GM20431 (cell line): ENCODE results near the gene SCUBE2.

ENCODE experiments used
- in situ Hi-C: fragments of 300-500 bp; cut with MseI, MboI; formaldehyde crosslinking; loops from one replicate; pipeline ENCODE4 v1.15.0; 2020; ENCODE audit warnings: low sequenced_read_pairs; ENCODE audit not compliant: unreplicated experiment

SCUBE2 gene

DNA sequence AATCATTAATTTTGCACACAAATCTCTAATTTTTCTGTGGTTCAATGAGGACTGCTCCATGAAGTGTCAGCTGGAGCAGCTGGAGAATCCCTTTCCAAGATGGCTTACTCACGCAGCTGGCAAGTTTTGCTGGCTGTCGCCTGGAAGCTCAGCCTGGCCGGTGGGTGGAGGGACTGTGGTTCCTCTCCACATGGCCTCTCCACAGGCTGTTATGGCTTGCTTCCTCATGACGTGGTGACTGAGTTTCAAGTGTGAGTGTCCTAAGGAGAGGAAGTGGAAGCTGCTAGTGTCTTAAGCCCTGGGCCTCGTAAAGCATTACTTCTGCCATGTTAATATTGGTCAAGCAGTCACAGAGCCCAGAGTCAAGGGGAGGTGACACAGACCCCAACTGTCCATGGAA lies 73.6 kb downstream of the SCUBE2 start:
- in situ Hi-C loops, result loop anchor here (10.0 to 25.0 kb wide), 2 partner anchors 117 to 495 kb away; no protein-coding TSS in a partner anchor

DNA sequence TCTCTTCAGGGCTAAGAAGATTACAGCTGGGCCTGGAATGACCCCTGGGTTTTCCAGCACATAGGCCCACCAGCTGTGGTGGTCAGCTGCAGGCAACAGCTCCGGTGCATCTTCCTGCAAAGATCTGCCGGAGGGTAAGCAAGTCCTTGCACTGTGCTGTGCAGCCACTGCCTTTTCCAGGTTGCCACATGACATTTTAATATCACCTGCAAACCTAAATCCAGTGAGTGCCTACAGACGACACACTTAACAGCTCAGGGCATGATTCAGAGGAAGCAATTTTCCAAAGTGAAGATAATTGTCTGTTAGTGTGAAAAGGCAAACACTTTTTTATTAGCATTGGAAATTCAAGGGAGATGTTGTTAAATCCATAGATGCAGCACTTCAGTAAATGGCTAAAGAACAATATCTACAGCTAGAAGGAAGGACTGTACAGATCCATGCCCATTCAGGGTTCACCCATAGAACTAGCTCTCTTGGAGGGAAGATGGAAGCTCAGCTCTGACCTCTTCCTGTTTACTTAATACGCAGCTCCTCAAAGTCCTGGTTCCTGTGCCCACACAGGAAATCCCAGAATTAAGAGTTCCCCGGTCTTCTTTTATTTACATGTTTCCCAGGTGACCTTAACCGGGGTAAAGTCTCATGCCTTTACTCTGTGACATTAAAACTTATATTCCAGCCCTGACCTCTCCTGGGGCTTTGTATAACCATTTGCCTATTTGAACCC lies 74.3 kb downstream of the SCUBE2 start:
- in situ Hi-C loops, result loop anchor here (10.0 to 25.0 kb wide), 2 partner anchors 118 to 495 kb away; no protein-coding TSS in a partner anchor

DNA sequence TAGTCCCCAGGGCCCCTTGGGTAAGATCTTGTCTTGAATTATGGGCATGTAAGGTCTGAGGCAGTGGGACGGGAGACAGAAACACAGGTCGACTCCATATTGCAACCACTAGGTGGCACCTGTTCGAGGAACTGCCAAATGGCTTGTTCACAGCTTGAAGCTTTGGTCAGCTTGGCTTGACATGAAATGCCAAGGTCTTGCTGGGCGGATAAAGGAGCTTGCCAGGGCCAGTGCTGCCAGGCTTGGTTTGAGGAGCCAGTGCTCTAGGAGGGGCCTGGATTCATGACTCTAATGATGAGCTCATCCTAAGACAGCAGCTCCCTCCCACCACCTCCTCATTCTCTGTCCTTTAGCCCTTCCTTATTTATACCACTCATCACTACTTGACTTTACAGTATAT lies 75.7 kb downstream of the SCUBE2 start:
- in situ Hi-C loops, result loop anchor here (10.0 to 25.0 kb wide), 2 partner anchors 119 to 497 kb away; no protein-coding TSS in a partner anchor

DNA sequence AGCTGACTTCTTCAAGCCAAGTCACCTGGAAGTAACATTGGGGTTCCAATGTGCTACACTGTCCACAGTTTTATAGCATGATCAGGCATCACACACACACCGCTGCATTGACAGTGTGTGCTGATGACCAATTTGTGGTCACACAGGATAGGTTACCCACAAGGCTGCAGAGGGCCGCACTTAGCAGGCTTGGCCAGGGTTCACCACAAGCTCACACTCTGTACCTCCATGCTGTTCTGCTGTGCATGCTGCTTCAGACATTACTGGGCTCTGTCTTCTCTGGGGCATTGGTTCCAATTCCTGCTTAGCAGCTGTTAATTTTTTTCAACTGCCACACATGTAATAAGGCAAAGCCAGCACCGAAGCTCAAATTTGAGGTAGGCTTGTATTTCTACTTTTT lies 76.6 kb downstream of the SCUBE2 start:
- in situ Hi-C loops, result loop anchor here (10.0 to 25.0 kb wide), 2 partner anchors 120 to 497 kb away; no protein-coding TSS in a partner anchor

DNA sequence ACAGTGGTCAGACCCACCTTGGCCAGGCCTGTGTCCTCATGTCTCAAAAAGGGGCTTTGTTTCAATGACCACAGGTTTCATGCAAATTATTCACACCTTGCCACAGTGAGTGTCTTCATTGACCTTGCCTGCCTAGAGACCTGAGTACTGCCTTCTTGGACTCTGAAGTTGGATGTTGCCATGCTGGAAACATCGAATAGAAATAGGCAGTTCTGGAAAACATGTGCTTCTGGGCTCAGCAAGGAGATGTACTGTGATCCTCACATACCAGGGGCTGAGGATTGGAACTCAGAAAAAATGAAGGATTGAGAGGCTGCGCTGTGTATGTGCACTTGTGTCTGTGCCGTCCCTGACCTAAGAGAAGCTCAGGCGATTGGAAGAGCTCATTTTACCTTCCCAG lies 78.0 kb downstream of the SCUBE2 start:
- in situ Hi-C loops, result loop anchor here (10.0 to 25.0 kb wide), 2 partner anchors 121 to 499 kb away; no protein-coding TSS in a partner anchor

DNA sequence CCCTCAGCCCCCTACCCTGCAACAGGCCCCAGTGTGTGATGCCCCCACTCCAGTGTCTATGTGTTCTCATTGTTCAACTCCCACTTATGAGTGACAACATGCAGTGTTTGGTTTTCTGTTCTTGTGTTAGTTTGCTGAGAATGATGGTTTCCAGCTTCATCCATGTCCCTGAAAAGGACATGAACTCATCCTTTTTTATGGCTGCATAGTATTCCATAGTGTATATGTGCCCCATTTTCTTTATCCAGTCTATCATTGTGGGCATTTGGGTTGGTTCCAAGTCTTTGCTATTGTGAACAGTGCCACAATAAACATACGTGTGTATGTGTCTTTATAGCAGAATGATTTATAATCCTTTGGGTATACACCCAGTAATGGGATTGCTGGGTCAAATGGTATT lies 81.9 kb downstream of the SCUBE2 start:
- in situ Hi-C loops, result loop anchor here (25.0 kb wide), 1 partner anchor 503 kb away; no protein-coding TSS in a partner anchor

DNA sequence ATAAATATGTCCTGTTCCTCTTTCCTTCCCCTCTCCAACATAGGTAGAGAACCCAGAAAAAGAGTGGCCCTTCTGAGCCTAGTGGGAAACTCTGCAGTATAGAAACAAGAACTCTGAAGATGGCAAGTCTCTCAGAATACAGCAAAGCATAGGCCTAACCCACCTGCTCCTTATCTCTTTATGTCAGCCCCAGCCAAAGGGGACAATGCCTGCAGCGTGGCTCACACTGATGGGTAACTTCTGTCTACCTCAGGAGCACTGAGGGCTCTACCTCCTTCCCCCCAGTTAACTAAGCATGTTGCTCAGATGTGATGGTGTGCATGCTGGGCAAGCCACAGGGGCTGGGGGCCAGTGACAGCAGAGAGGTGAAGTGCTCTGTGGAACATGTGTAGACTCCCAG lies 82.7 kb downstream of the SCUBE2 start:
- in situ Hi-C loops, result loop anchor here (25.0 kb wide), 1 partner anchor 504 kb away; no protein-coding TSS in a partner anchor

DNA sequence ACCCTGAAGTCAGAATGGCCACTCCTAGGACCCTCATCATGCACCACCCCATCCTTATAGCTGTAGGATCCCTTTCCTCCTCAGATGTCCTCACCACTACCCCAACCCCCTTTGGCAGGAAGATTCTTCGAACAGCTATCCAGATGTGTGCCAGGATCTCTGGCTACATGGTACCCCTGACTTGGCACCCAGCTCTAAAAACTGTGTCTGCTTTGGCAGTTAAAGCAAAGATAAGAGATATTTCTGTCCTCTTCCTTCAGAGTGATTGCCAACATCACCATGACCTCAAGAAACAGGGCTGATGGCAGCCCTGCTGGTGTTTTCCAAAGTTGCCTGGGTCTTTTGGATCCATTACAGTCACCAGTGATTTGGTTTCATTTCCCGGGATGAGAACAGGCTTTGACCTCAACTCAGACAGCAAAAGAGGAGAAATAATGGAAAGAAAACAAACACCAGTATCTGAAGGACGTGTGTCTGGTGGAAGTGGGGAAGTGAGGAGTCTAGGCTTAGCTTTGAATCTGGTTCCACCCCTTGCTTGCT lies 83.3 kb downstream of the SCUBE2 start:
- in situ Hi-C loops, result loop anchor here (25.0 kb wide), 1 partner anchor 504 kb away; no protein-coding TSS in a partner anchor

DNA sequence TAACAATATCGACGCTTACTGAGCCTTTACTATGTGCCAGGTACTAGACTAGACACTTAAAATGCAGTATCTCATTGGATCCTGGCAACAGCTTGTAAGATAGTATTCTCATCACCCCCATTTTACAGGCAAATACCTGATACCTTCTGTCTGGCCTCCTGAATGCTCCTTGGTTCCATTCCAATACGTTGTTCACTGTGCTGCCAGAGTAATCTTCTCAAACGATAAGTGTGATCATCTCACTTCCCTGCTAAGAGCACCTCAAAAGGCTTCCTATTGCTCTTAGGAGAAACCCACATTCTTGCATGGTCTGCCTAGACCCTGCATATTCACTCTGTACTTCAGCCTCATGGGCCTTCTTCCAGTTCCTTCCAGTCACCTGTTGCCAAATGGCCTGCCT lies 86.3 kb downstream of the SCUBE2 start:
- in situ Hi-C loops, result loop anchor here (25.0 kb wide), 1 partner anchor 507 kb away; no protein-coding TSS in a partner anchor

DNA sequence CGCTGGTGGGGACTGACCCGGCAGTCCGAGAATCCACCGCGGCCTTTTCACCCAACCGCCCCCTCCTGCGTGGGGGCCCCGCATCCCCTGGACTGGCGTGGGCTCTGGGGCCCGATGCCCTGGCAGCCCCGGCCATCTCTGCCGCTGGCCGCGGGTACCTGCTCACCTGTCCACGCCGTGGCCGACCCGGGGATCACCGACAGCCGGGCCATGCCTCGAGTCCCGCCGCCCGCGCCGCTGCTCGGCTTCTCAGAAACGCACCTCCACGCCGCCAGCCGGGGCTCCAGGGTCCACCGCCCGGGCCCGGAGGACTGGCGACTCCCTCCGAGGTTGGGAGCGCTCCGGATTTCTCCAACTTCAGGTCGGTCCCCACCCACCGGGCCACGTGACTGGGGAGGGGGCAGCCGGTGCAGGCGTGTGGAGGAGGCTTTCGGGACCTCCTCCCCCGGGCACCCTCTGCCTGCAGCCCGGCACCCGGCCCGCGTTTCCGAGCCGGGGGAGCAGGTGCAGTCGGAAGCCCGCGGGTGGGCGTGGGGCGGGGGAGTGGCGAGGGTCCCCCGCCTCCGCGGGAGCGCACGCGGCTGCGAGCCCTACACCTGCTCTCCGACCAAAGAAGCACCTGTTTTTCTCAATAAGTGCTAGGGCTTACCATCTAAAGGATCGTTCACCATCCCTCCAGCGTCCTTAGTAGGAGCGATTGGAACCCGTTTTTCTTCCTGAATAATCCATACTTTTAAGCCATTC lies 87.0 kb downstream of the SCUBE2 start:
- in situ Hi-C loops, result loop anchor here (25.0 kb wide), 1 partner anchor 508 kb away; no protein-coding TSS in a partner anchor

DNA sequence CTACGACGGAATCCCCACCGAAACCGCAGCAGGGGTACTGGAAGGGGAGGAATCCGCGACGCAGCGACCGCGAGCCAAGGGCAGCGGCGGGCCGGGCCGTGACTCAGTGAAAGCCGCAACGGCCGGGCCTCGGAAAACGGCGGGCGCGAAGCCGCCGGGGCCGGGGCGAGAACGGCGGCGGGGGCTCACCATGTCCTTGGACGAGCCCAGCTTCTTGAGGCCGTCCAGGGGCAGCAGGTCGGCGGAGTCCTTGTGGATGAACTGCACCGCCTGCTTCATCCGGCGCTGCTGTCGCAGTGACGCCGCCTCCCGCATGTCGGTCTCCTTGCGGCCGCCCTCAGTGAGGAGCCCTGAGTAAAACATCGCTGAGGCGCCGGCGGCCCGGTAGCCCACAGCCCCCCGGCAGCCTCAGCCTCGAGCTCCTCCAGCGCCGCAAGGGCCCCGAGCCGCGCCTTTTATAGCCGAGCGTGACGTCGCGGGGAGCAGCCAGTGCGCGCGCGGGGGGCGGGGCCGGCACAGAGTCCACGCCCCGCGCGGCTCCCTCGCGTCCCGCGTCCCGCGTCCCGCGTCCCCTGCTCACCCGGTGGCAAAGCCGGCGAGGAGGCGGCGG lies 87.7 kb downstream of the SCUBE2 start, which contains the start of gene NRIP3:
Gene NRIP3, minus strand, starts transcription at position 429 of the 610 bp plus-strand sequence. Its CDS starts 66 bp downstream, at position 363.
- in situ Hi-C loops, result loop anchor here (25.0 kb wide), 1 partner anchor 509 kb away; no protein-coding TSS in a partner anchor

DNA sequence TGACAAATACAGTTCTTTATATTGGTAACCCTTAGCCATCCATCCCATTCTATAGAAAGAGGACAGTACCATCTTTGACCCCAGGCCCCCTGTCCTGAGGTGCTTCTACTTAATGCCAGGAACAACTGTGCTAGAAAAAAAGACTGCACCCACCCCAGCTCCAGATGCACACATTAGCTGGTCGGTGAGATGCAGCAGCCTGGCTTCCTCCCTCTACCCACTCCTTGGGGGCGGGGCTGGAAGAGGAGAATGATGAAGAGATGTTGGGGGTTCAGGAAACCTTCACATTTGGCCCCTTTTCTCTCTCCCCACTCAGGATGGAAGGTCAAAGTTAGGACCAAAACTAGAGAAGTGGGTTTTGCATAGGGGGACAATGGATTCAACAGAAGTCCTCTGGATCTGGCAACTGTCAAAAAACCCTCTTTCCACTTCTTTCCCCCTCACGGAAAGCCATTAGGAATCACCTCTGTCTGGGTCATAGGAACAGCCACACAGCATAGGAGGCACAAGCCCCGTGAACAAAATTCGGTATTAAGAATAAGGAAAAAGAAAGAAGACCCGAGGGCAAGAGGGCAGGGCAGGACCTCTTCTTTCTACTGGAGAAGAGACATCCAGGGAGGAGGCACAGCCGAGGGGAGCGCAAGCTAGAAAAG lies 88.4 kb downstream of the SCUBE2 start:
- in situ Hi-C loops, result loop anchor here (25.0 kb wide), 1 partner anchor 509 kb away; no protein-coding TSS in a partner anchor

DNA sequence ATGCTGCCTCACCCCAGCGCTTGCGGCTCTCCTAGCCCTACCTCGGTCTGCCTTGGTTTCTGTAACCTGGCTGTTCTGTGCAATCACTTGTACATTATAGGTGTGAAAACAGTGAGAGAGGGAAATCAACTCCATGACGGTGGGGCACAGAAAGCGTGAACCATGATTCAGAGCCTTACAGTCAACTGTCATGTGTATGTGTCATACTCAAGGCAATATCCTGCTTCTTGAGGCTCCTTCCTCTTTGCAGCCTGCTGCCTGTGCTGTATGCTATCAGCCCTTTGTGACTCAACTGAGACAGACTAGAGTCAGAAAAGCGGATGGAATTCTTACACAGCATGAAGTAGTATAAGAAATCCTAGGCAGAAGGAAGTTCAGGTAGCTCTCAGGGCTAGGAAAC lies 89.7 kb downstream of the SCUBE2 start:
- in situ Hi-C loops, result loop anchor here (25.0 kb wide), 1 partner anchor 511 kb away; no protein-coding TSS in a partner anchor

DNA sequence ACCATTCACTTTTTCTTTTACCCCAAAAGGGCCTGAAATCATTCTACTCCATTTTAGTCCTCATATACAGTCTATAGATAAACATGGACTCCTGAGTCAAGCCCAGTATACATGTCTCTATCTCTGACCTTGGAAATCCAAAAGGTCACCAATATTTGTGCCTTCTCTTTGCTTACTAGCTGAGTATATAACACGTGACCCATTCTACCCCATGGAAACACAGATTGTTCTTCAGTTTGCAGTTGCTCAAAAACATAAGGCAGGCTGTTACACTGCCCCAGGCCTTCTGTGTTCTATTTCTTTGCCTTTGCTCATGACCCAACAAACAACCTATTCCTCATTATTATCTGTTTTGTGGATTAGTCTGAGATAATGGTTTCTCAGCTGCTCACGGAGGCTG lies 93.4 kb downstream of the SCUBE2 start:
- in situ Hi-C loops, result no loop called here

DNA sequence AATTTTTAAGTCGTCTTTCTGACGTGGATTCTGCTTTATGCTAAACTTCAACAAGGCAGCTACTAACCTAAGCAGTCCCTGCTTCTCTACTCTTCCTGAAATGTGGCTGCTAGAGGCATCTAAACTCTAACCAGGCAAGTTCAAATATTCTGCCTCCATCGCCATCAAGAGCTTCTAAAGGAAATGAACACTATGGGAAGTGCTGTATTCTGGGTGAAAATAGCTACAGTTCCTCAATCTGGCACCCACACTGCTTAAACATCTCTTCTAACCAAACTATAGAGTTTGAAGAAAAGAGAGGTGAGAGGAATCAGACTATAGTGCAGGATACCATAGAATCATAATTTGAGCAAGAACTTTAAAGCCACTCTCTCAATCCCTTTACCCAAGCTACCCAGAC lies 93.9 kb downstream of the SCUBE2 start:
- in situ Hi-C loops, result no loop called here

DNA sequence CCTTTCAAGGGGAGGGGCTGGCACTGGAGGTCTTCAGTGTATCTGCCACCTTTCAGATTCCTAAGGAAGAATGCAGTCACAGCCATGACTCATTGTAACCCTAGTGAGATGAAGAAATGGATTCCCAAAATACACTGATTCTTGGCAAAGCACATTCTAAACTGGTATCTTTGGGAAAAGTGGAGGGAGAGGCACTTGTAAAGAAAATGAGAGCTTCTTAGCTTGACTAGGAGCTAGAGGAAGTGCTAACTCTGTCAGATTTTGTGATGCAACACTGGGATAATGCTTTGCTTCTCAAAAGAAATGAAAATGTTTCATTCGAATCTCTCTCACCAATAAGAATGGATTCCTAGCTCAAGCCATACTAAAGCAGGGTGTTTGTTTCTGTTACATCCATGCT lies 101.9 kb downstream of the SCUBE2 start:
- in situ Hi-C loops, result no loop called here

DNA sequence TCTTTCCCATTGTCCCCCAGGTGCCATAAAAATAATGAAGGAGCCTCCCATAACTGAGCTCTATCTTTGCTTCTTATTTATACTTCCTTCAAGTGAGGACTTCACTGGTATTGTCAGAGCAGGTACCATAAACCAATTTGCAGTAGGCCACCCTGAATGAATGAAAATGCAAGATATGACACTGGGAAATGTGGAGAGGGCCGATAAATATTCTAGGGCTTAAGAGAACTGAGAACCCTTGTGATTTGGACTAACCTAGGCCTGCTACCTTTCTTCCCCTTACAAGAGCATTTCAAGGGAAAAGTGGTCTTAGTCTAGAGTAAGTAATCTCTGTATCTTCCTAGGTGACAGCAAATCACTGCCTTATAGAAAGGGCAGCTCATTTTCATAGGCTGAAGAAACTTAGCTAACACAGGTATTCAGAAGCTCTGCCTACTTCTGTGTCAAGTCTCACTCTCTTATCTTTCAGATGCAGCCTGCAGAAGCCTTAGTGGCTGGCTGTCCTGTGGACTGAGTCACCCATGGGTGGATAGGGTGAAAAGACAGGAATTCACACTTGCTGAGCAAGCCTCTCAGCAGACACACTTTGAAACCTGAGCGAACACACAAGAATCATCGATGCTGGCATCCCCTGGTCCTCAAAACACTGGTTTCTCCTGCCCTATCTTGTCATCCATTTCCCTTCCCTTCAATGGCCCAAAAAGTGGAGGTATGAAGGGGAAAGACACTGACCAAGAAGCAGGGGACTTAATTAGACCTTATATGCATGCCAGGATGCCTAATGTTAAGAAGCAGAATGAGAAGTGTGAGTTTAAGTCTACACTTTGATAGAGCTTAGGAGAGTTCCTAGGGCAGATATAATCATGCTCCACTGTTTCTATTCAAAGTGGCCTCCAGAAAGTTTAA lies 102.8 kb downstream of the SCUBE2 start:
- in situ Hi-C loops, result no loop called here

DNA sequence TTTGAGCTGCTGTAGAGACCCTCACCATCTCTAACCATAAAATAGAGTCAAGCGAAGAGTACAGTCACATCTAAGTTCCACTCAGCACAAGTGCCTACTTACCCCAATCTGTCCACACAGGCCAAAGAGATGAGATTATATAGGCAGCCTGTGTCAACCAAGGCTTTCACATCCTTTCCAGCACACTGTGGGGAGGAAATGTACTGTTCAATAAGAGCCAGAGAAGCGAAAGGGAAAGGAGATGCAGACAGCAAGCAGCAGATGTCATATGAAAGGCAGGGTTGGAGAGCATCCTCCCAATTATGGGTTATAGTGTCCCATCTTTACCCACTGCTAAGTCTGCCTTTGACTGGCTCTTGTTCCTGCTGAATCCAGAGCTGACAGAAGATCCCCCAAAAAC lies 104.0 kb downstream of the SCUBE2 start:
- in situ Hi-C loops, result no loop called here
